ENCODE data around the gene ATAT1.
A peak's percentile ranks its signal among the peaks of the same experiment; 100 is the strongest.

The ATAT1 gene

GRCh38 chr6:30613251-30614043 is 13.2 kb upstream of the ATAT1 start:
- DNase-seq: no peak

GRCh38 chr6:30614044-30614842 is 12.4 kb upstream of the ATAT1 start:
- no peak for DNase-seq

GRCh38 chr6:30614843-30615218 is 11.8 kb upstream of the ATAT1 start:
- DNase-seq: peak; percentile 56 to 93 (median 88)

- DNase-seq: peak in 3 of 6 experiments; percentile 23 to 41 (median 27)
Measured at GRCh38 chr6:30615219-30615957, 11.3 kb upstream of the ATAT1 start.

- DNase-seq: peak; percentile 22 to 80 (median 45)
Measured at GRCh38 chr6:30615958-30616810, 10.5 kb upstream of the ATAT1 start.

- peak; percentile 91 to 100 (median 100) for DNase-seq
Measured at GRCh38 chr6:30616811-30617564, 9.7 kb upstream of the ATAT1 start, which contains the start of gene PPP1R10. Gene PPP1R10, minus strand, starts transcription at chr6:30617243. Its CDS starts 7,299 bp downstream, at chr6:30609944.

- peak; percentile 91 to 100 (median 99) for DNase-seq
Measured at GRCh38 chr6:30617565-30618269, 9.0 kb upstream of the ATAT1 start, which contains the start of gene MRPS18B. Gene MRPS18B, plus strand, starts transcription at chr6:30617840. Its CDS starts 26 bp downstream, at chr6:30617866.

GRCh38 chr6:30618270-30618797 is 8.3 kb upstream of the ATAT1 start:
- peak in 1 of 6 experiments; percentile 38 for DNase-seq

- no peak for DNase-seq
Measured at GRCh38 chr6:30619561-30619960, 7.1 kb upstream of the ATAT1 start.

- no peak for DNase-seq
Measured at GRCh38 chr6:30625511-30625910, 1.2 kb upstream of the ATAT1 start.

- DNase-seq: no peak
Measured at GRCh38 chr6:30635834-30636233, 9.2 kb downstream of the ATAT1 start.

- DNase-seq: peak in 1 of 6 experiments; percentile 11
Measured at GRCh38 chr6:30640481-30640880, 13.8 kb downstream of the ATAT1 start.

GRCh38 chr6:30641048-30641447 is 14.4 kb downstream of the ATAT1 start:
- no peak for DNase-seq

GRCh38 chr6:30643656-30644055 is 17.0 kb downstream of the ATAT1 start:
- no peak for DNase-seq

- DNase-seq: no peak
Measured at GRCh38 chr6:30644769-30645168, 18.1 kb downstream of the ATAT1 start.

GRCh38 chr6:30645989-30646388 is 19.3 kb downstream of the ATAT1 start:
- DNase-seq: no peak

GRCh38 chr6:30646450-30647241 is 20.0 kb downstream of the ATAT1 start, which contains the start of gene C6orf136:
Gene C6orf136, plus strand, starts transcription at chr6:30647133. Its CDS starts 99 bp downstream, at chr6:30647232.
- peak; percentile 88 to 94 (median 93) for DNase-seq

GRCh38 chr6:30647242-30648116 is 20.8 kb downstream of the ATAT1 start:
- DNase-seq: peak; percentile 47 to 86 (median 72)
